Measurements from ENCODE around the gene AVP.

GRCh38 chr20:3080939-3081388, 3.6 kb downstream of the AVP start:
- TF ChIP-seq POLR2AphosphoS5 (IDR thresholded peaks at IDR 0.05; ENCODE audit: low read depth, low read length) = no peak
- no peak for TF ChIP-seq TAF1 (IDR thresholded peaks at IDR 0.05; ENCODE audit: borderline replicate concordance, low read depth, low read length)
- TF ChIP-seq POLR2A (IDR thresholded peaks at IDR 0.05; ENCODE audit: low read depth, low read length) = no peak

All from GM12892 (cell line).